Esophagus mucosa (tissue), 1 donor: ENCODE results near the gene ATXN7L1. TPM values are rescaled to one million over a fixed set of nuclear protein-coding genes. Genes with fewer than 3 reads are reported as not detected.
"Not testable (repeated sequence)": the region's sequence is repeated elsewhere in the genome, so short reads cannot be mapped to it uniquely, and the experiment has no call there.

ENCODE experiments used
- ATAC-seq: fragments of 200-7000 bp; cut with Tn5 transposase; one replicate; pipeline ENCODE4 v1.9.1; 2020
- total RNA-seq: library from RNA; stranded (reverse); gene quantifications from one replicate; pipeline ENCODE4 v1.2.4, GENCODE V29; 2023
- donor health status: DM: yes; HTN: yes; CAD: no.

Gene ATXN7L1
- total RNA-seq, 1 donor from 2014 or later = 9.2 TPM

DNA sequence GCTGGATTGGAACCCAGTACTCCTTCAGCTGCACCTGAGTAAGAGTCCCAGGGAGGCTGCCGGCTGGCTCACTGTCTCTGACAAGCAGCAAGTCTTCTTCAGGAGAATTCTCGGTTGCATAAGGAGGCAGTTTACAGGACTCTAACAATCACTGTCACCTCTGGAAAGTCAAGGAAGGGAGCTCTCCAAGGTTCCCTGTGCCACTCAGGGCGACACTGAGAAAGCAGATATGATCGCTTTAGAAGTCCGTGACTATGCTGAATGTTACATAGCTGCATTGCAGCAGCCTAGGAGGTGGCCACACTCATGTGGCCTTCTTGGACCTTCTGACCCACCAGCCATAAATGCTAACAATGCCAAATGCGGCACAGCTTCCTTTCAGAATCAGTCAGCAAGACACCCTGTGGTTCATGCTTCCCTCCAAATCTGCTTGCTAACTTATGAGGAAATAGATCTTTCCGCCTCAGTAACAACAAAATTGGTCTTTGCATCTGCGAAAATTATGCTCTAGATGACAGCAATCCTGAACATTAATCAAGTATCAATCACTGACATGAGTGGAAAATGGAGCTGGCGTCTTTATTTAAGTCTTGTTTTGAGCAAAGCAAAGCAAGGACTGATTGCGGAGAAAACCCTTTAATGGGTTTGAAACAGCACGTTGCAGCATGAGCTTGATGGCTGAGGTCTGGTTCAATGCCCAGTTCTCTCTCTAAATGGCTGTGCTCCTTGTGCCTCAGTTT is 132.9 kb downstream of the ATXN7L1 start:
- ATAC-seq = no peak

DNA sequence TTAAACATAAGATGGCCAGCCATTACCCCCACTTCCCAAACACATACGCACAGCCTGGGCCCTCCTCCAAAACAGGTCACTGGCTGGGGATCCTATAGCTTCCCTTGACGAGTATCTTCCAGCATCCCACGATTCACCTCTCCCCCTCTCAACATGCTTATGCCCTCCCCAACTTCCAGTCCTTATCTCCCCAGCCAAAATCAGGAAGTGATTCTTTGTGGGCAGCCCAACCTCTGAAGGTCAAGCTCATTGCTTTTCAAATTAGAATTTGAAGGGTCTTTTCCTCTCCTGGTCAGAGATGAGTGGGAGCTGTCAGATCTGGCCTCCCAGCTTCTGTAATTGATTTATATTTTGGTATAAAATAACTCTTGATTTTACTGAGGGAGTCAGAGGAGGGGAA is 133.6 kb downstream of the ATXN7L1 start:
- no peak for ATAC-seq

DNA sequence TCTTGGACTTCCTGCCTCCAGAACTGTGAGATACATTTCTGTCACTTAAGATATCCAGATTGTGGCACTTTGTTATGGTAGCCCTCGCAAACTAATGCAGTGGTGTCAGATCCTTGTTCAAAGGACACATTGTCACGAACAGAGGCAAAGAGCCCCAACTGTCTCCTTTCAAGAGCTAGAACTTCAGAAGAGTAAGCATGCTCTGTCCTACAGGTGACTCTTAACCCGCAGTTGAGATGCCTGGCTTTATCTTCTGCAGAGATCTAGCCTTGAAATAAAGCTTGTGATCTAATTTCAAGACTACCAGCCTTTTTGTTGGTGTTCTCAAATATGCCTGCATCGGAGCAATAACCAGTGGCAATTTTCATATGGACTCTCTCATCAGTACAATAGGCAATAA is 134.4 kb downstream of the ATXN7L1 start:
- no peak for ATAC-seq

DNA sequence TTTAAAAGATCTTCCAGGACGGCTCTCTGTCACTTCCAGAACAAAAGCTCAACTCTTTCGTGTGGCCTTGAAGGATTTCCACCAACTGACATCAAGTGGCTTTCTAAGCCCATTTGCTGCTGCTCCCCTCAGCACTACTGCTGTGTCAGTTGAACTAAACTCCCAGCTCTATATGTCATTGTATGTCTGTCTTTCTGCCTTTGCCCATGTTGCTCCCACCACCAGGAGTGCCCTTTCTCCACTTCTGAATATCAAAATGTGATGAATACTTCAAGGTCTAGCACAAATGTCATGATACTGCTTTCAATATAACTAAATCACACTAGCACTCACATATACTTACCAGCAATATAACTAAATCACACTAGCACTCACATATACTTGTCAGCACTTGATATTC is 138.3 kb downstream of the ATXN7L1 start:
- ATAC-seq = no peak

DNA sequence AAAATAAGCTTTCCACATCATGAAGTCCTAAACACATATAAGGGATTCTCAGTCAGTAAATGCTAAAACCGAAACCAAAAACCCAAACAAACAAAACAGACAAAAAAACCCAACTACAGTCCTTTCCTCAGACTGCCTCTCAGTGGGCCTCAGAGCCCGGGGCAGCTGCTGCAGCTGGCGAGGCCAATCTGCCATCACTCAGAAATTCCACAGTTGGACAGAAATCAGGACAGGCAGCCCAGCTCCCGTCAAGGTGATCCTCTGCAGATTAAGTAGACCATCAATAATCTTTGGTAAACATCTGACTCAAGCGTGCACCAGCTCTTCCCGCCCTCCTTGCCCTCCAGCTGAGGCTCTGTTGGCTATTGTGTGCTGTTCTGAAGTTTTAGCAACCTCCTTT is 142.2 kb downstream of the ATXN7L1 start:
- peak; percentile 90 for ATAC-seq

DNA sequence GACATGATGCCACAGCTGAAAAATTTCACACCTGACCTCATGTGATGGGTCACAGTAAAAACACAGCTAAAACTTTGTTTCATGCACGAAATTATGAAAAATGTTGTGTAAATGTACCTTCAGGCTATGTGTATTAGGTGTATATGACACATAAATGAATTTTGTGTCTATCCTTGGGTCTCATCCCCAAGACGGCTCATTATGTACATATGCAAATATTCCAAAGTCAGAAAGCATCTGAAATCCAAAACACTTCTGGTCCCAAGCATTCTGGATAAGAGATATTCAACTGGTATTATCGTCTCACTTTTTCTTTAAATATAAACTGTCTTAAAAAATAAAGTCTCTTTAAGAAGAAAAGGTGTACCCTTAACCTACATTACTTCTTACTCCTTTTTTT is 145.4 kb downstream of the ATXN7L1 start:
- no peak for ATAC-seq

DNA sequence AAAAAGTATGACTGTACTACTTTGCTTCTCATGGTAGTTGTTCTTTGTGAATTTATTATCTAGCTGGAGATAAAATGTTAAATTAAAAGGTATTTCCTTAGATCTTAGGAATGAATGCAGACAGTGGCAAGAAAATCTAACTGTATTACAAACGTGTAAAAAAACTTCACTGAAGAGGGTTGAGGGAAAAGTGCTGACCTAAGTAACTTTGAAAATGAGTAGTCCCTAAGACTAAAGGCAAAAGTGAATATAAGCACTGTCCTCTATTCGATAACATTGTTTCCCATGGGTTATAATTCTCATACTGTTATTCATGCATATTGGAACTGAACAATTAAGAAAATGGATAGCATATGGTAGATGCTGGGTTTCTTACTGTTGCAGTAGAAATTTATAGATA is 148.4 kb downstream of the ATXN7L1 start:
- no peak for ATAC-seq

DNA sequence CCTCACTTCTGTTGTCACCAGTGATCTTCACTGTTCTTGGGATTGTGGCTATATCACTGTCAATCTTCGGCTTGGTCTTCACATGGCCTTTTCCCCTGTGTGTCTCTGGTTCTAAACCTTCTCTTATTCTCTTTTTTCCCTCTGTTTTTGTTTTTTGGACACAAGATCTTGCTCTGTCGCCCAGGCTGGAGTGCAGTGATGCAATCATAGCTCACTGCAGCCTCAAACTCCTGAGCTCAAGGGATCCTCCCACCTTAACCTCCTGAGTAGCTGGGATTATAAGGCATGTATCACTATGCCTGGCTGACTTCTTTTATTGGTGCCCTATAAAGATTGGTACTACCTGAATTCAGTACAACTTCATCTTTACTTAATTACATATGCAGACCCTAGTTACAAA is 151.7 kb downstream of the ATXN7L1 start:
- no peak for ATAC-seq

DNA sequence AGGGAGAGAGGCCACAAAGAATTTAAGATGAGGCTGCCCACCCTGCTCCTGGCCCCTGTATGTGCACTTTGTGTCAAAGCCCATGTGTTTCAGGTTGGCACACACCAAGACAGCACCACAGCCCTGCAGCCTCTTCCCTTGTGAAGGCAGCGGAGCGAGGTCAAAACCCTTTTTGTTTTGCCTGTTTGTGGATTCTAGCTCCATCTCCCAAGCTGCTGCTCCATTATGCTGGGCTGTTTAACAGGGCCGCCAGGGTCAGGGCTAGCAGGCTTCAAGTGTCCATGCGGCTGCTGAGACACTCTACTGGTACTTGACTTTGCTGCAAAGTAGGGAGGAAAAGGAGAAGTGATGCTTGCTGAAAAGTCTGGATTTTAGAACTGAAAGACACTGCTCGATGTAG is 152.8 kb downstream of the ATXN7L1 start:
- no peak for ATAC-seq

DNA sequence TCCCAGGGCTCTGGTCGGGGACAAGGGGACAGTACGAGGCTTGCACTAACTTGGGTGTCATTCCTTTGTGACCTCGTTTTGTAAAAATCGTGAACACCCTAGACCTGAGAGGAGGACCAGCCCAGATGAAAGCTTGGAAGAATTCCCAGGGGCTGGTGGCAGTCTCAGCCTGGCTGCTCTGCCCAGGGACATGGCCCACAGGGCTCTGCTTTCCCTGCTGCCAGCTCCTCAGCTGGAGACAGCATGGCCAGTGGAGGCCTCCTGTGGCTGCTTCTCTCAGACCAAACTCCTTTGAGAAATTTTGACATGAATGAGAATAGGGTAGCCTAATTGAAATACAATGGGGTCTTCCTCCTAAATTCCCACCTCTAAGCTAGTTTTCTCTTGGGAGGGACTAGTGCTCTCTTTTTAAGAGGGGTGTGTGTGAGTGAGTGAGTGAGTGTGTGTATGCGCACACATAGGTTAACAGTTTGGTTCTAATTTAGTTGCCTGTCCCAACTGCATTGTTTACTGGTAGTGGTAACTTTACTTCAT is 154.8 kb downstream of the ATXN7L1 start:
- no peak for ATAC-seq

DNA sequence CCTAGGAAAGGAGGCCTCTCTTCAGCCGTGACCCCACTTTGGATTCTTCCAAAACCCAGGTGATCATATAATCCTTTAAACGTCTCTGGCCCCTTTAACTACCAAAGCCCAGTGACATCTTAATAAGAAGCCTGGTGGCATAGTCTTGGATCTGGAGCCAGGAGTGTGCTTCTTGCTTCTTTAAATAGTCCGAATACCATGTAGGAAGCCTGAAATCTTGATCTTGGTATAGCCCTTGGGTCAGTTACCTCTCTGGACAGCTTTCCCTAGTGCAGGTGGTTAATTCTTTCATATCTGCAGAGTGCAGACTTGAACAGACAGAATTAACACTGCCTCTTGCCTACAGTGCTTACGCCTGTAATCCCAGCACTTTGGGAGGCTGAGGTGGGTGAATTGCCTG is 156.5 kb downstream of the ATXN7L1 start:
- no peak for ATAC-seq

DNA sequence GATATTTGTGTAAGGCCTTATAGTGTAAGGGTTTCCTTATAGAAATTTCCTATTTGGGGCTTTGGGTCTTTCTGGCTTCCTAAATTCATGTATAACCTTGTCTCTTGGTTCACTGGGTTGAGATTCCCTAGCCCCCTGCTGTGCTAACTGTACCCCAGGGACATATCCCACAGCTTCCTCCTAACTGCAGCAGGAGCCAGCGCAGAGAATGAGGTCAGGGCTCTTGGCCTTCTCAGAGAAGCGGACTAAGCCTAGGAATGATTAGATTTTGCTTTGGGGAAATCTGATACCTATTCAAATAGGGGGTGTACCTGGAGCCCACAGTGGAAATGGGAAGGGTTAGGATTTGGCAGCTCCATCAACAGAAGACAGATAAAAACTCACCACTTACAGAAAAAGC is 157.0 kb downstream of the ATXN7L1 start:
- ATAC-seq = no peak

DNA sequence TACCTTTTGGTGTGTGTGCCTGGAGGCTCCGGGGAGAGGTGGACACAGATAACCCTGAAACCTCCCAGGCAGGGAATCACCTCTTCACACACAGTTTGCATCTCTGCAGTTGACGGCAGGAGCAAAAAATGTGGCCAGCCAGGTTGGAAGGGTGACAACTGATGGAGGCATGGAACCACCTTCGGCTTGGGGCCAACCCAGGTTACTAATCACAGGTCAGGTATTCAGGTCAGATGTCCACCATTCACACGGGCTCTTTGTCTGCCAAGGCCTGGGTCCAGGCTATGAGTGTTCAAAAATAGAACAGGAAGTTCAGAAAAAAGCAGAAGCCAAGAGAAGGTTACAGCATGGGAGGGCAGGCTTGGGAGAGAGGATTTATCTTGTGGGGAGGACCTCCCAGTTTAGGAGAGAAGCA is 157.9 kb downstream of the ATXN7L1 start:
- peak; percentile 61 for ATAC-seq

DNA sequence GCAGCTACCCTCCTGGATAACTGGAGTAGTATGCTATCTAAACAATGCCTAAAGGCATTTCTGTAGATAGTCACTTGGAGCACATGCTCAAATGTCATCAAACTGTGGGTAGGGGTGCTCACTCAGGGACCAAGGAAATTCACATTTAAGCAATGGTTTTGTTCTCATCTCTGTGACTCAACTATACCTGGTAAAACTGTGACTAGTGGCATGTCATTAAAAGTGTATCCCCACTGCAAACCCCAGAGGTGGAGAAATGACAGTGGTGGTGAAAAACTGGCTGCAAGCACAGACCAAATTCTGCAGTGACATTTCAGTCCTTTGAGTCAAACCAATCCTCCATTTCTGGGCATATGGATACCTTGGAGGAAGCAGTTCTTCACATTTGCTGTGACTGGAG is 160.9 kb downstream of the ATXN7L1 start:
- no peak for ATAC-seq

DNA sequence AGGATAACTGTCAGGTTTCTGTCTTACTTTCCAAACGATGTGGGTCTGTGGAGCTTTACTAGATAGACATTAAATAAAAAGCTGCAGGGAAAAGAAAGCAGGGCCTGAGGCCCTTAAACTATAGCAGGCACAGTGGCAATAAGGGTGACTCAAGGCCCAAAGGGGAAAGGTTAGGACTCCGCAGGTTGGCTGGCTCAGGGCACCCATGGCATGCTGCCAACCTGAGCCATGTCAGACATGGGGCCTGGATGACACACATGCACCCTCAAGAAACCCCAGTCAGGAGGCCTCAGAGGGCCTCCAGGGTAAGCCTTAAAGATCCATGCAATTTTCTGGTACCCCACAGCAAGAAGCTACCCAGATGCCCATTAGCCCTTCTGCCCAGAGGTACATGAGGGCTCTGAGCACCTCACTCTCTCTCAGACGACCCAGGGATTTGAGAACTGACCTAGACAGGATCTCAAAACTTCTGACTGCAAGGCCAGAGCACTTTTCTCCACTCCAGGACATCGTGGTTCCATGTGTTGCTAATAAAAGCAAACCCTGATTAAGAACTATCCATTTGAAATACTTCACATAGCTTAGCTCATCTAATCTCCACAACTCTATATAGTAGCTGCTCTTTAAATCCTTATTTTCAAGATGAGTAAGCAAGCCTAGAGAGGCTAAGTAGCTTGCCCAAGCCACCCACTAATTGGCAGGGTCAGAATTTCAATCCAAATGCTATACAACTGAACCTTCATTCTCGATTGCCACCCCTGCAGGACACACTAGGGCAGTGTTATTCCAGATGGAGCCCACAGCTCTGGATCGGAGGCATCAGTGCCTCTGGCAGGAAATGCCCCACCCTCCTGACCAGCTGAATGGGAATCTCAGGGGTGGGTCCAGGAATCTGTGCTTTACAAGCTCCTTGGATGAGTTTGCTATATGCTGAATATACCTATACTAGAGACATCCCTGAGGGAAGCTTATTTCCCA is 162.6 kb downstream of the ATXN7L1 start:
- no peak for ATAC-seq

DNA sequence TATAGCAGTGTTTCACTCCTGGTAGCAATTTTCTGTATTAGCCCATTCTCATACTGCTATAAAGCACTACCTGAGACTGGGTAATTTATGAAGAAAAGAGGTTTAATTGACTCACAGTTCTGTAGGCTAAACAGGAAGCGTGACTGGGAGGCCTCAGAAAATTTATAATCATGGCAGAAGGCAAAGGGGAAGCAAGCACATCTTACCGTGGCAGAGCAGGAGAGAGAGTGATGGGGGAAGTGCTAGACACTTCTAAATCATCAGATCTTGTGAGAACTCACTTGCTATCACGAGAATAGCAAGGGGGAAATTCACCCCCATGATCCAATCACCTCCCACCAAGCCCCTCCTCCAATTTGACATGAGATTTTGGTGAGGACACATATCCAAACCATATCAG is 163.5 kb downstream of the ATXN7L1 start:
- no peak for ATAC-seq

DNA sequence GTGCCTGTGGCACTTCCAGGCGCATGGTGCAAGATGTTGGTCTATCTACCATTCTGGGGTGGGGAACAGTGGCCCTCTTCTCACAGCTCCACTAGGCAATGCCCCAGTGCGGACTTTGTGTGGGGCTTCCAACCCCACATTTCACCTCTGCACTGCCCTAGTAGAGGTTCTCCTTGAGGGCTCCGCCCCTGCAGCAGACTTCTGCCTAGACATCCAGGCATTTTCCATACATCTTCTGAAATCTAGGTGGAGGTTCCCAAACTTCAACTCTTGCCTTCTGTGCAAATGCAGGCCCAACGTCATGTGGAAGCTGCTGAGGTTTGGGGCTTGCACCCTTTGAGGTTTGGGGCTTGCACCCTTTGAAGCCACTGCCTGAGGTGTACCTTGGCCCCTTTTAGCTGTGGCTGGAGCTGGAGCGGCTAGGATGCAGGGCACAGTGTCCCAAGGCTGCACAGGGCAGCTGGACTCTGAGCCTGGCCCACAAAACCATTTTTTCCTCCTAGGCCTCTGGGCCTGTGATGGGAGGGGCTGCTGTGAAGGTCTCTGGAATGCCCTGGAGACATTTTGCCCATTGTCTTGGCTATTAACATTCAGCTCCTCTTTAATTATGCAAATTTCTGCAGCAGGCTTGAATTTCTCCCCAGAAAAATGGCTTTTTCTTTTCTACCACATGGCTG is 164.5 kb downstream of the ATXN7L1 start:
- ATAC-seq = no peak

DNA sequence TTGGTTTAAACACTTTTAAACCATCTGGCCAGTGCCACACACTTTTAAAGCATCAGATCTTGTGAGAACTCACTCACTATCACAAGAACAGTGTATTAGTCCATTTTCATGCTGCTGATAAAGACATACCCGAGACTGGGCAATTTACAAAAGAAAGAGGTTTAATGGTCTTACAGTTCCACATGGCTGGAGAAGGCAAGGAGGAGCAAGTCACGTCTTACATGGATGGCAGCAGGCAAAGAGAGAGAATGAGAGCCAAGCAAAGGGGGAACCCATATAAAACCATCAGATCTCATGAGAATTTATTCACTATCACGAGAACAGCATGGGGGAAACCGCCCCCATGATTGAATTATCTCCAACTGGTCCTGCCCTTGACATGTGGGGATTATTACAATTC is 165.7 kb downstream of the ATXN7L1 start:
- not testable (repeated sequence) for ATAC-seq

DNA sequence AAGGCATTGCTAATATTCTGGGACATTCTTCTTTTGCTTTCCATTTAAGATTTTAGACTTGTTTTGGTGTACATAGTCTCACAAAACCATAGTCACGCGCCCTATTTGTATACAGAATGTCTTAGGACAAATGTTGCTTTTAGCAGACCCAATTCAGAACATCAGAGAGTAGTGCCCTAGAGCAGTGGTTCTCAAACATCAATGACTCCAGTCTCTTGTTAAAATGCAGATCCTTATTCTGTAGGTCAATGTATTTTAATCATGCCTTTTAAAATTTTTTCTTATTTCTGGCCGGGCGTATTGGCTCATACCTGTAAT is 167.7 kb downstream of the ATXN7L1 start:
- ATAC-seq = no peak

DNA sequence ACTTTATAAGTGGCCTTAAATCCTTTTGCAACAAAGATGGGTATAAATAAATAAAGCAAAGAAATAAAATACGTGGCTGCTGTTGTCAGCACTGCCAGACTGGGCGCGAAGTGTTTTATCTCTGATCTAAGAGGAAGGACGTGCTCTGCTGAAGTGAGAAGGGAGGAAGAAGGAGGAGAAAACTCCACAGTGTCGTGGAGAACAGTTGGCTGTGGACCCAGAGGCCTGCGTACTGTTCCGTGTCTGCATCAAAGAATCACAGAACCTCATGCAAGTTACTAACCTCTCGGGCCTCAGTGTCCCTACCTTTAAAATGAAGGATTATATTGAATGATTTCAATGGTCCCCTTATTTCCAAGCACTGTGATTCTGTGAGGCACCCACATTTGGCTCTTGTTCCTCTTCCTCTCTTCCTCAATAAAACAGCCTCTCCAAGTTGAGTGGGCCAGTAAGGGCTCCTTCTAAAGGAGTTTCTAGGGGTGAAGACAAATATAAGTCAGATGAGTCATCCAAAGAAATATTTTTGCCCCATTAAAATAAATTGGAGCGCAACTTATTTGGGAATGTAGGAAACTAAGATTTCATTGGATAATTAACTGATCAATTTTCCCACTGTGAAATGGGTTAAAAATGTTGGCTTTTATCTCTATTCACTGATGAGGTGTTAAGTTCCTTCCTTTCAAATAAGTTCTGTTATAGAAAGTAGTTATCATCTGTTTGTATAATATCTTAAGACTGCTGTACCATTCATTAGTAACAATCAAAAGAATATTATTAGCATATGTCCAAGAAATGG is 168.2 kb downstream of the ATXN7L1 start:
- ATAC-seq = no peak

DNA sequence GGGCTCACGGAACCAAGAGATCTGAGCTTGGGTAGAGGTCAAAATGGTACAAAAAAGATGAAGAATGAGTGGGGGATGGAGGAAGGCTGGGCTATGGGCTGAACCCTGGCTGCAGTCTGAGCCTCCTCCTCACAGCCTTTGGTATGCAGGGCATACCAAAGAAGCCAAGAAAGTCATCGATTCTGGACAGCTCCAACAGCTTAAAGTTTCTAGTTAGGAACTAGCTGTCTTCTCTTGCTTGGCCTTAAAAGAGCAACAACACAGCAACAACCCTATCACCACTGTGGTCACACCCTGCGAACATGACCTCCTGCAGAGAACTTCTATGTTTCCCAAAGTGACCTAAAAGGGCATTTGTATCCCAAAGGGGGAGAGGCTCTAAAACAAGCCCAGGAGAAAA is 169.0 kb downstream of the ATXN7L1 start:
- no peak for ATAC-seq

DNA sequence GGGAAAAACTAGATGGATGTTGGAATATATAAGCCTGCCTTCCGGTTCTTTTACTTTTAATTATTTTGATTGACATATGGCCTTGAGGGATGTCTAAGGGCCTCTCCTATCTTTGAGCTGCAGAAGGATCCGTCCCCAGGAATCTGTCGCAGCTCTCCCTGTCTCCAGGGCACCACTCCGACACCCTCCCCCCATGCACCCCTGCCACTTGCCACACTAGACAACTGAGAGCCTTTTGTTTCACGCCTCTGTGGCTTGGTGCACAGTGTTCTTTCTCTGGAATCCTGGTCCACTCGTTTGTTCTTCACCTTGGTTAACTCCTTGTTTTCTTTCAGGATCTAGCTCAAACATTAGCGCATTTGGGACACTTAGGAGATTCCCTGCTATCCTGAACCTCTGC is 171.0 kb downstream of the ATXN7L1 start:
- ATAC-seq = no peak
